Measurements from ENCODE around the gene ADAMTS6. TPM values are rescaled to one million over a fixed set of nuclear protein-coding genes. Genes with fewer than 3 reads are reported as not detected.

Gene ADAMTS6
- total RNA-seq, 2 experiments from 2014 or later = 1.1 to 1.9 TPM

DNA sequence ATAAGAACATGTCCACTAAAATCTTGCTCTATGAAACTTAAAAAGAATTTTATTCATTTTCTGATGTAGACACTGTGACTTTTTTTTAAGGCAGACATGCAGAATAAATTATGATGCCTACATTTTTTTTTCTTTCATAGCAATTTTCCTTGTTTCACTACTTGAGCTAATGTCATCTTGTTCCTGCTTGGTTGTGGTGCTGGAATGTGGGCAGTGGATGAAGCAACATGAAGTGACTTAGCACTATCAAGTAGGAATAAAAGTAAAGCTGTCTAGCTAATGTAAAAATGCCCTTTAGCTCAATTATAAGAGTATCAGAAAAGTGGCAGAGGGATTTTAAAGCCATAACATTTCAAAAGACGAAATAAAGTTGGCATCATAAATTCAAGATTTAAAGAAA, 191.0 kb downstream of the ADAMTS6 start:
- TF ChIP-seq, protein P1, sequence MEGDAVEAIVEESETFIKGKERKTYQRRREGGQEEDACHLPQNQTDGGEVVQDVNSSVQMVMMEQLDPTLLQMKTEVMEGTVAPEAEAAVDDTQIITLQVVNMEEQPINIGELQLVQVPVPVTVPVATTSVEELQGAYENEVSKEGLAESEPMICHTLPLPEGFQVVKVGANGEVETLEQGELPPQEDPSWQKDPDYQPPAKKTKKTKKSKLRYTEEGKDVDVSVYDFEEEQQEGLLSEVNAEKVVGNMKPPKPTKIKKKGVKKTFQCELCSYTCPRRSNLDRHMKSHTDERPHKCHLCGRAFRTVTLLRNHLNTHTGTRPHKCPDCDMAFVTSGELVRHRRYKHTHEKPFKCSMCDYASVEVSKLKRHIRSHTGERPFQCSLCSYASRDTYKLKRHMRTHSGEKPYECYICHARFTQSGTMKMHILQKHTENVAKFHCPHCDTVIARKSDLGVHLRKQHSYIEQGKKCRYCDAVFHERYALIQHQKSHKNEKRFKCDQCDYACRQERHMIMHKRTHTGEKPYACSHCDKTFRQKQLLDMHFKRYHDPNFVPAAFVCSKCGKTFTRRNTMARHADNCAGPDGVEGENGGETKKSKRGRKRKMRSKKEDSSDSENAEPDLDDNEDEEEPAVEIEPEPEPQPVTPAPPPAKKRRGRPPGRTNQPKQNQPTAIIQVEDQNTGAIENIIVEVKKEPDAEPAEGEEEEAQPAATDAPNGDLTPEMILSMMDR (IDR thresholded peaks at IDR 0.05) = no peak
- ChIA-PET CTCF (no interaction called here), POLR2A (no interaction called here)
- intact Hi-C loops (cut with micrococcal nuclease) = no loop called here
- H3K4me3 Mint-ChIP-seq = no peak overlapping the region
- no peaks in the 10 kb centered on the region for H3K4me1 Mint-ChIP-seq (ENCODE audit: low read depth)
- H3K27me3 Mint-ChIP-seq = no peaks in the 10 kb centered on the region
- ATAC-seq = no peak
- no peak overlapping the region for H3K27ac Mint-ChIP-seq
- no peaks in the 10 kb centered on the region for H3K36me3 Mint-ChIP-seq (ENCODE audit: low read depth)
- H3K9me3 Mint-ChIP-seq = no peaks in the 10 kb centered on the region
- DNase-seq = no peak

DNA sequence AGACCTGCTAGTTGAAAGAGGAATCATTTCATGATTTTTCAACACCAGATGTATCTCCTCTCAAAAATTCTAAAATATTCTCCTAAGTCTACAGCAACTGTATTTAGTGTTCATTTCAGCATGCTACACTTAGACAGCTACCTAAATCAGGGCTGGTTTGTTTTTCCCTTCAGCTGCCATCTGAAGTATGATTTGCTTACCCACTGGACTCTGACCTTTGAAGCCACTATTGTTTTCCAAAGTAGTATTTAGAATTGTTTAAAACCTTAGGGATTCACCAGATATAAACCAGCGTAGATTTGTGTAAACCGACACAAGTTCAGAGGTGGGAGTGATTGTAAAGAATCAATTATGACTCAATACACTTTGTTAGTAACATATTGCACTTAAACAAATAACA, 193.1 kb downstream of the ADAMTS6 start:
- ChIA-PET CTCF (no interaction called here), POLR2A (interaction anchor here (0.6 to 0.7 kb wide), 2 partner anchors 72 to 634 kb away, joined by 3 to 4 read pairs; no protein-coding TSS in a partner anchor)
- intact Hi-C loops (cut with micrococcal nuclease) = no loop called here
- no peaks in the 10 kb centered on the region for H3K36me3 Mint-ChIP-seq (ENCODE audit: low read depth)
- TF ChIP-seq, protein P1 (IDR thresholded peaks at IDR 0.05) = no peak
- no peaks in the 10 kb centered on the region for H3K27me3 Mint-ChIP-seq
- no peak for ATAC-seq
- H3K4me1 Mint-ChIP-seq (ENCODE audit: low read depth) = no peaks in the 10 kb centered on the region
- no peaks in the 10 kb centered on the region for H3K9me3 Mint-ChIP-seq
- no peak for DNase-seq
- H3K27ac Mint-ChIP-seq = no peak overlapping the region
- no peak overlapping the region for H3K4me3 Mint-ChIP-seq

DNA sequence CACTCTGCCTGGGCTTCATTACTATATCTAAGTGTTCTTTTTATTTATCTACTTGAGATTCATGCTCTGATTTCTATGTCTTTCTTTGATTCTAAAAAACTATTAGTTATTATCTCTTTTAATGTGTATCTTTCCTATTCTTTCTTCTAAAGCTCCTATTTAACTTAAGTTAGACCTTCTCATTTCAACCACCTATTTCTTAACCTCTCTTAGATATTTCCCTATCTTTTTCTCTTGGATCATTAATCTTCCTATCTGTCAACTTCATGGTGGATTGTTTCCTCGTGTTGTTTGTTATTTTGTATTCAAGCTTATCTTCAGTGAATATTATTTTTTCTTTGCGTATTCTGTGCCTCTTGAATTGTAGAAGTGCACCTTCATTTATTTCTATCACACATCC, 202.1 kb downstream of the ADAMTS6 start:
- CTCF ChIA-PET = no interaction called here
- Mint-ChIP-seq H3K27me3 (no peaks in the 10 kb centered on the region), H3K4me1 (ENCODE audit: low read depth) (no peaks in the 10 kb centered on the region), H3K36me3 (ENCODE audit: low read depth) (no peaks in the 10 kb centered on the region), H3K9me3 (no peaks in the 10 kb centered on the region), H3K27ac (no peak overlapping the region), H3K4me3 (no peak overlapping the region)
- DNase-seq (no peak), ATAC-seq (no peak)
- intact Hi-C loops (cut with micrococcal nuclease) = no loop called here
- POLR2A ChIA-PET = no interaction called here
- TF ChIP-seq, protein P1 (IDR thresholded peaks at IDR 0.05) = no peak

DNA sequence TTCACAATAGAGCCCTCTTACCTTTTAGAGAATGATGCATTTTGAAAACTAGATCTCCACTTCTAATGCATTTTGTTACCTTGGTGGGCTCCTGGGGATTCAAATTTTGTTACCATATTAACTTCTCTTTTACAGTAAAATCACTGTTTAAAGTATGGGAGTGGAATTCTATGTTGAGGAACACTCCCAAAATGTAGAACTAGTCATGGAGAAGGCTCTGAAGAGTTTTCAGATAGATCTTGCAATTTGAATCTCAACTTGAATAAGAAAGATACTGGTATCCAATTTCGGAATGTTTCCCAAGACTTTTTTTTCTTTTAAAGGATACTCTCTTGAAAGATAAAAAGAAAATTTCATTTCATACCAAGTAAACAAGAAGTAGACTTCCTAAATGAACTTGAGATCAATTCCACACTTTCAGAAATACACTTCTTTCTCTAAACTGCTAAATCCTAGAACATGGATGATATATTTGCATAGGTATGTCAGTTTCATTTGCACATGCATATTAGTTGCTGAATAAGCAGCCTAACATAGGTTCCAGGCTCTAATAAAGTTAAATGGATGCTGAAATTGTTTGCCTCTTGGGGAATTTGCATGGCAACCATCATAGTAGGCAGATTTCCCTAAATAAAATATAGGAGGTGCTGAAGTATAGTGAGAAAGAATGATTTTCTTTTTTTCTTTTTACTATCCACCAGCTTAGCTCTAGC, 205.4 kb downstream of the ADAMTS6 start:
- no peak for DNase-seq
- H3K4me3 Mint-ChIP-seq = no peak overlapping the region
- no peaks in the 10 kb centered on the region for H3K4me1 Mint-ChIP-seq (ENCODE audit: low read depth)
- no peaks in the 10 kb centered on the region for H3K9me3 Mint-ChIP-seq
- no peaks in the 10 kb centered on the region for H3K27me3 Mint-ChIP-seq
- H3K36me3 Mint-ChIP-seq (ENCODE audit: low read depth) = no peaks in the 10 kb centered on the region
- CTCF ChIA-PET = no interaction called here
- no peak overlapping the region for H3K27ac Mint-ChIP-seq
- POLR2A ChIA-PET = no interaction called here
- ATAC-seq = no peak
- TF ChIP-seq, protein P1 (IDR thresholded peaks at IDR 0.05) = no peak
- intact Hi-C loops (cut with micrococcal nuclease) = no loop called here

DNA sequence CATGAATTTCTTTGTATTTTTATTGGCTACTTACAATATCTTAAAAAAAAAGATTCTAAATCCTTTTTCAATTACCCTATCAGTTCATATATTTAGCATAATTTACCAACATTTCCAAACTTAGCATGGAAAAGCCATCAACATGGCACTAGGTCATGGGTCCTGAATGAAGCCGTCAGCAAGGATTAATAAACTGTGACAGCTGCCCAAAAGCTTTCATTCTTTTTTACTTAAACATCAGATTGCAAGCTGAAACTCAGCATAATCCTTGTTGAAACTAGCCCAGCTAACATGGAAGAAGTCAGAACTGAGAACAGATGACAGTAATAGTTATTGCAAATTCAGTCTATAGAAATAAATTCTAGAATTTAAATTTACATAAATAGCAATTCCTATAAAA, 209.8 kb downstream of the ADAMTS6 start:
- POLR2A ChIA-PET = no interaction called here
- H3K27me3 Mint-ChIP-seq = no peaks in the 10 kb centered on the region

More for the DNA sequence above, 209.8 kb downstream of the ADAMTS6 start:
- Mint-ChIP-seq H3K27ac (no peak overlapping the region), H3K4me1 (ENCODE audit: low read depth) (no peaks in the 10 kb centered on the region), H3K9me3 (no peaks in the 10 kb centered on the region), H3K36me3 (ENCODE audit: low read depth) (no peaks in the 10 kb centered on the region), H3K4me3 (no peak overlapping the region)
- no peak for ATAC-seq
- TF ChIP-seq, protein P1 (IDR thresholded peaks at IDR 0.05) = no peak
- CTCF ChIA-PET = no interaction called here
- no peak for DNase-seq
- intact Hi-C loops (cut with micrococcal nuclease) = no loop called here
